Suprapubic skin (tissue), 4 donors: ENCODE data around the gene CEP135.

ENCODE experiments used
- CTCF ChIP-seq, 2 donors: fragments of 200-600 bp in 1 of 2; fragments of 450-650 bp in 1 of 2; sonication (generic) in 1 of 2; IDR thresholded peaks; one replicate each; pipeline ENCODE4 v1.5.1; 2016 to 2019; ENCODE audit warnings: antibody characterized with exemption in 2 of 2, mild to moderate bottlenecking in 1 of 2, moderate library complexity in 1 of 2
- EP300 ChIP-seq: sonication (generic); formaldehyde crosslinking; IDR thresholded peaks from one replicate; pipeline ENCODE4 v1.6.1; 2017; ENCODE audit warnings: antibody characterized with exemption
- POLR2A ChIP-seq, 2 donors: fragments of 450-650 bp; IDR thresholded peaks; one replicate each; pipeline ENCODE4 v1.6.1; 2017; ENCODE audit warnings: antibody characterized with exemption in 2 of 2, mild to moderate bottlenecking in 2 of 2, moderate library complexity in 2 of 2
- POLR2AphosphoS5 ChIP-seq, 3 donors: sonication (generic); formaldehyde crosslinking; IDR thresholded peaks; one replicate each; pipeline ENCODE4 v1.6.1; 2017; ENCODE audit warnings: antibody characterized with exemption in 3 of 3

DNA sequence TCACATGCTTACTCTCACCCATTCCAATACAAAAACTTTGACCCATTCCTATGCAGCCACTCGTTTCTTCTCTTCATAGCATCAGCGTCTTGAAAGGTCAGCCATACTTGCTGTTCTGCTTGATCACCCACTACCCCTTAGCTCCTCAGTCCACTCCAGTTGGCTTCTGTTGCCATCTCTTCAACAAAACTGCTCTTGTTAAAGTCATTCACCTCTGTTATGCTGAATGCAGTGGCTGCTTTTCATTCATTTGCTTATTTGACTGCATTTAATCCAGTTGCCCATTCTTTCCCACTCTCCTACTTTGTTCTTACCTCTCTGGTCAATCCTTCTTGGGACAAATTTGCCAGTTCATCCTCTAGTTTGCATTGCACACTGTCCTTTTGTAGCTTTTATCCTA, 24.9 kb downstream of the CEP135 start:
- TF ChIP-seq POLR2AphosphoS5 (IDR thresholded peaks at IDR 0.05) (no peak), POLR2A (IDR thresholded peaks at IDR 0.05) (no peak), CTCF (IDR thresholded peaks at IDR 0.05) (no peak), EP300 (no peak)
